HG03558 (cell line): Measurements from ENCODE around the gene OSBPL7.

Source experiments
- ATAC-seq: cut with Tn5 transposase; IDR thresholded peaks from one replicate; pipeline ENCODE4 v1.9.1; 2021; ENCODE audit warnings: moderate number of reproducible peaks; ENCODE audit not compliant: unreplicated experiment; ENCODE audit errors: extremely low read depth

Gene OSBPL7

DNA sequence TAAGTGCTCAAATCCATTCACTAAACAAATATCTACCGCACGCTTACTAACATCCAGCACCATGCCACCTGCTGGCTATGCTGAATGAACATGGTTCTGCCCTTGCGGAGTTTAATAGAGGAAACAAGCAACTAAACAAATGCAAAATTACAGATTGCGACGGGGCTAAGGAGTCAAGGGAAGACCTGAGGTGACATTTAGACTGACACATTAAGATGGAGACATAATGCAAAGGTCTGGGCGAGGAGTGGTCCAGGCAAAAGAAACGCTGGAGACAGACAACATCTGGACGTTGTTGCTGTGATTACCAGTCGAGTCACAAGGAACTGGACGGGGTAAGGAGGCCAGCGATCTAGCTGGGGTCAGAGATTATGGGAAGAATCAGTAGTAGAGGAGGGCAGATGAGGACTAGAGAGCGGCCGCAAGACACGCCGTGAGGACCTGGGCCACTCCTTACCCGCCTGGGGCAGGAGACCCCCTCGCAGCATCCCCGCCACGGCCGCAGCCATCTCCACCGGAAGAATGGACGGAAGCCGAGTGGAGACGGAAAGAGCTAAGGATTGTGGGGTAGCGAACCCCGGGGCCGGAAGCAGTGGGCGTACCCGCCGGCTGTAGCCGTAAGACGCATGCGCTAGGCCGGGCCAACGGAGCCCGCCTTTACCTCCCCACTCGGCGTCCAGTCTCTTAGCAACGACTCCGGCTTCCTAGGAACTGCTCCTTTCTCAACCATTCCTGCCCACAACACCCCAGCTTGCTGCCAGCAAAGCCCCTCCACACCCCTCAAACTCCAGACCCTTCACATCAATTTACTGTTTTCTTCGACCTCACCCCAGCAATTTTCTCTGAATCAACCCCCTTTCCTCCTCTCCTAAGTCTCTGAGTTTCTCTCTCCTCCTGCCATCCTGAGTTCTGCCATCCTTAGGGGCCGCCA lies 9.7 kb upstream of the OSBPL7 start, which contains the start of the genes LRRC46 and MRPL10:
Gene LRRC46 (plus strand): TSS at position 668 of the 931 bp plus-strand sequence. CDS start 320 bp downstream, outside the sequence.
Gene MRPL10 (minus strand): TSS at position 539 of the 931 bp plus-strand sequence. CDS start 30 bp downstream, at position 509.
- ATAC-seq = peak; percentile 58

DNA sequence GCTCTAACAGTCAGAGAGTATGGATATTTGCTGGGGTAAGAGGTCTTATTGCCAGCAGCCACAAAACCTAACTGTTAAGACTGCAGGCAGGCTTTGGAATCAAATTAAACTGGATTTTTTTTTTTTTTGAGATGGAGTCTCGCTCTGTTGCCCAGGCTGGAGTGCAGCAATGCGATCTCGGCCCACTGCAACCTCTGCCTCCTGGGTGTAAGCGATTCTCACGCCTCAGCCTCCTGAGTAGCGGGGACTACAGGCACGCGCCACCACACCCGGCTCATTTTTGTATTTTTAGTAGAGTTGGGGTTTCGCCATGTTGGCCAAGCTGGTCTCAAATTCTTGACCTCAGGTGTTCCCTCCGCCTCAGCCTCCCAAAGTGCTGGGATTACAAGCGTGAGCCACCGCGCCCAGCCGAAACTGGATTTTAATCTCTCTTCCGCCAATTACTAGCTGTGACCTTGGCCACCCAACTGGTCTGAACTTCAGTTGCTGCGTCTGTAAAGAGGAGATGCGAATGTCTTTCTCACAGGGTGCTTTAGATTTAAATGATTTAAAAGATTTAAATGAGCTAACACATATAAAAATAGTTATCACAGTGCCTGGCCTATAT lies 8.9 kb upstream of the OSBPL7 start:
- ATAC-seq = no peak

DNA sequence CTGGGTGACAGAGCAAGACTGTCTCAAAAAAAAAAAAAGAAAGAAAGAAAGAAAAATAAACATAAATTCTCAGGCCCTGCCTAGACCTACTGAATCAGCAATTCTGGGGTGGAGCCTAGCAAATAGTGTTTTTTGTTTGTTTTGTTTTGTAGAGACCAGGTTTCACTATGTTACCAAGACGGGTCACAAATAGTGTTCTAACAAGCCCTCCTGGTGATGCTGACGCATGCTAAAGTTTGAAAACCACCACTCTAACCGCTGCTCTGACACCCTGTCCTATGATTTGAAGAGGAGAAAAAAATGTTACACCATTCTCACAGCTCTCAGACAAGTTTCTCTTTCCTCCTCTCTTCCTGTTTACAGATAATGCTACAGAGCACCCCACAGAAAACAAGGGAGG lies 8.3 kb upstream of the OSBPL7 start:
- no peak for ATAC-seq

DNA sequence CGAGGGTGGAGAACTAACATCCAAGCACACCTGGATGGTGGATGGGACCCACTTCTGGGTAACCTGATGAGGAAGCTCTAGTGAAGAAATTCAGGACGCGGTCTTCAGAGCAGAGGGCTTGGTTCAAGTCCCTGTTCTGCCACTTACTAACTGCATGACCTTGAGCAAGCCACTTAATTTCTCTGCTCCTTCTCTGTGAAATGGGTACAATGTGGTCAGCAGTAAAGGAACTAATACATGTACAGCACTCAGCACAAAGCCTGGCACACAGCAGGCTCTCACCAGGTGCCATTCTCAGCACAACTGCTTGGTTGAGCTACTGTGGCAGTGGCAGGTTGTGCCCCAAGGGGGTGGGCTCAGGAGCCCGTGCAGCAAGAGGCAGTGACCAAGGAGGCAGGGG lies 1.9 kb upstream of the OSBPL7 start:
- no peak for ATAC-seq

DNA sequence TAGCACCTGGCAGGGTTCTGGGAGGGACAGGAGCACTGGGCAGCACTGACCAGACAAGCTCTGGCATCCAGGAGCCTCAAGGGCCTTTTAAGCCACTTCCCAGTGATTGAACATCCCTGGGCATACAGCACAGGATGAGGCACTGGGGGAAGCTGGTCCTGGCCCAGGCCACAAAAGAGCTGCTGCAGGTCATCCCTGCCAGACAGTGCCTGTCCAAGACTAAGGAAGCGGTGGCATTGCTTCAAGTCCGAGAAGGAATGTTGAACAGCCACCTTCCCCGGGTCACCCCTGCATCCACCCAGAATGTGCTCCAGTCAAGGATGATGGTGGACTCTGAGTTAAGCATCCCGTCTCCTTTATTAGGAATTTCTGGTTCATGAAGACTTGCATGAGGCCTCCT lies 1.2 kb upstream of the OSBPL7 start:
- ATAC-seq = no peak

DNA sequence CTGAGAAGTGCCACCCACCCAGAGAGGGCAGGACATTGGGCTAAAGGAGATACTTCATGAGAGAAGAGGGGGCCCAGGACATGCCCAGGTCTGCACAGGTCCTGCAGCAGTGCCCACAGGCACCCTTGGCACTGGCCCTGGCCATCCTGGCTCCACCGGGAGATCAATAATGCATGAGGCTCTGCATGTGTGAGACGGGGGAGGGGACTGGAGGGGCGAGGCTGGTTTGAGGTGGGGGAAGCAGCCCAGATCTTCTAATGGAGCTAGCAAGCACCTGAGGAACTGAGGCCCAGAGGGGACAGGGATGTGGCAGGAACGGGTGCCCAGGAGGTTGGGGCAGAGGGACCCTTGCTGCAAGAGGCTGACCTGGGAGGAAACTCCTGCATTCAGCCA lies 567 bp downstream of the OSBPL7 start:
- no peak for ATAC-seq

DNA sequence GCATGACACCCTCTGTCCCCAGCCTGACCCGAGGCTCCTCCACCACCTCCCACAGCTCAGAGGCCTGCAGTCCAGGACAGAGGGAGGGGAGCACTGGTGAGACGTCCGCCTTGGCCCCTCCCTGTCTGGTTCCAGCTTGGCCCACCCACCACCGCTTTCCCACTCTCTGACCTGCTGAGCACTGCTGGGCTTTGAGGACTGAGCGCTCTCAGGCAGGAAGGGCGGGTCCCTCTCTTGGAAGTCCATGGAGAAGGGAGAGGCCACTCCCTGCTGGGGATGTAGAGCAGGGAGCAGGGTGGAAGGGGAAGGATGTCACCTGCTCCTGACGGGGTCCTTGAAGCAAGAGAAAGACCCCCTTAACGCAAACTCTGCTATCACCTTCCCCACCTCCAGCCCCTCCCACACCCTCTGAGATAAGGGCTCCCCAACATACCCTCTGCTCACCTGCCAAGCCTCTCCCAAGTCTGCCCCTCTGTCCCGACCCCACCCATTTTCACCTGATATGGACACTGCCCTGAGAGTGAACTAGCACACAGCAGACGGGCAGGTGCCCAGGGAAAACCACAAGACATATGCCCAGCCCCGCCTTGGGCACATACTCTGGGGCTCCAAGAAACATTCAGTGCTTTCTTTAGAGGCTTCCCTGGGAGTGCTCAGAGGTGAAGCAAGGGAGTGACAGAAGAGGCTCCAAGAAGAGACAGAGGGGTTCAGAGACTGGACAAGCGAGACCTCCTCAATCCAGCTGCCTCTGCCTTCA lies 1.4 kb downstream of the OSBPL7 start:
- no peak for ATAC-seq

DNA sequence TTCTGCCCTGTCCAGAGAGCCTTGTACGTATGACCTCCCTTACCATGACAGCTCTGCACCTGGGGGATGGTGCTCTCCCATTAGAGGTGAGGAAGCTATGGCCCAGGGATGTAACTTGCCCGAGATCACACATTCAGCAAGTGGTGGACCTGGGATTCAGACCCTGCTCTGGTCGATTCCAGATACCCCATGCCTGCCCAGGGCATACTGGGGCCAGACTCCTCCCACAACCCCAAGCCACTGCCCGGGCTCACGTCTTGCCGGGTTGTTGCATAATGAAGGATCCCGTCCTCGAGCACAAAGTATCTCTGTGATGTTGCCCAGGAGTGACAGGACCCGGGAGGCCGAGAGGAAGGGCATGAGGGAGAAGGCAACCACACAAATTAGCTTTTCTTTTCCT lies 2.1 kb downstream of the OSBPL7 start:
- no peak for ATAC-seq

DNA sequence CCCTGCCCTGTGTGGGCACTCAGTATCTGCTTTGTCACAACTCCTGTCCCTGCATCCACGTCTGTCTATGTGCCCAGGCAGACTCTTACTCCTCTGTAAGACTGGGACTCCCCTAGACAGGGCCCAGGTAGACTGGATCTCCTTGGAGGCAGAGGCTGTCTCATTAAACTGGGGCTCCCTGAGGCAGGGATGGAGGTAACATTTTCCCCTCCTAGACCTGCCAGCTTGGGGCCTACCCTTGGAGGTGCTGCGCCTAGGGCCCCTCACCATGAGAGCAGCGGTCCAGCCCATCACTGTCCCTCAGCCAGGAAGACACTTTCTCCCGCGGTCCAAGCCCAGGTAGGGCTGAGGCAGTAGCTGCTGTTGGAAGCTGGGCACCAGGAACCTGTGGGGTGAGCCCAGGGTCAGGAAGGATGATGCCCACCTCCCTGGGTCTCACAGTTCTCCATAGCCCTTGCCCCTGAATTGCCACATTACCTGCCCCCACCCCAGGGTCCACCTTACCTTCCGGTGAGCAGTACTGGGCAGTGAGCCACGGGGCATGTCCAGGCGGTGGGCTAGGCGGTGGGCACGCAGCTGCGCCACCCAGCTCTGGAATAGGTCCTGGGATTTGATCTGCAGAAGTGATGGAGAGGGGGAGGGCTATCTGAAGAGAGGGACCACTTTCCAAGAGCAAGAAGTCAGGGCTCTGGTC lies 3.4 kb downstream of the OSBPL7 start:
- ATAC-seq = no peak

DNA sequence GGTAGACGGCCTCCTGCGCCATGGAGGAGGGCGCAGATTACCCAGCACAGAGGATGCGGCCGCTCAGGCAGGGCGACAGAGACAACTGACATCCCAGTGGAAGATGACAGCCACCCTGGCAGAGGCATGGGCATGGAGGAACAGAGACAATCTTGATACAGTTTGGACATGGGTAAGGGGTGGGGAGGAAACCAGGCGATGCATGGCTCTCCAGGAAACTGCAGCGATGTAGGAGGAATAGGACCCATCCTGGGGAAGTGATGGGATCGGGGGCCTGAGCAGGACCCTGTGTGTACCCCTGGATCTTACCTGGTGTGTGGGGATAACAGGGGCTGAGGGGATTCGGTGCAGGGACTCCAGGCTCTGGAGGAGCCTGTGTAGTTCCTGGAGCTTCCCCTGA lies 4.6 kb downstream of the OSBPL7 start:
- no peak for ATAC-seq

DNA sequence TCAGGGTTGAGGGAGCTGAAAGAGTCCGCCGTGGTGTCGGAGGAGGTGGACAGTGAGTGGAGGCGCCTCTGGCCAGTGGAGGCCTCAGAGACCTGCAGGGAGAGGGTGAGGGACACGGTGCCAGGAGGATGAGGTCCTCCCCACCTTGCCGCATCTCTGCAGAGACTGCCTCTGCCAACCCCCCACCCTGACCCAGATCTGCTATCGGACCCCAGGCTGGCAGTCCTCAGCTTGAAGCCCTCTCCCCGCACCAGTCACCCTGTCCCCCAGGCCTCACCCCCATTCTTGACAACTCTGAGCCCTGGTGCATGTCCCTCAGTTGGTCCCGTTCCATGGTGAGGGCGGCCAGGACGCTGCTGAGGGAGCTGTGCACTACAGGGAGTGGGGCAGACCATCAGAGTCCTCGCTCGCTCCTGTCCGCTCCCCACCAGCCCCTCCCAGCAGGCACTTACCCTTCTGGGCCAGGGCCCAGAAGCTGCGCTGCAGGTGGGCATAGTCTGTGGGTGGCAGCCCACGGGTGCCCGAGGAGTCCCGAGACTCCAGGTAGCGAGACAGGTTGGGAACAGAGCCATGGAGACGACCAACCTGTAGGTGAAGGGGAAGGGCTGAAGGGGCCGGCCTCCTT lies 5.4 kb downstream of the OSBPL7 start:
- no peak for ATAC-seq

DNA sequence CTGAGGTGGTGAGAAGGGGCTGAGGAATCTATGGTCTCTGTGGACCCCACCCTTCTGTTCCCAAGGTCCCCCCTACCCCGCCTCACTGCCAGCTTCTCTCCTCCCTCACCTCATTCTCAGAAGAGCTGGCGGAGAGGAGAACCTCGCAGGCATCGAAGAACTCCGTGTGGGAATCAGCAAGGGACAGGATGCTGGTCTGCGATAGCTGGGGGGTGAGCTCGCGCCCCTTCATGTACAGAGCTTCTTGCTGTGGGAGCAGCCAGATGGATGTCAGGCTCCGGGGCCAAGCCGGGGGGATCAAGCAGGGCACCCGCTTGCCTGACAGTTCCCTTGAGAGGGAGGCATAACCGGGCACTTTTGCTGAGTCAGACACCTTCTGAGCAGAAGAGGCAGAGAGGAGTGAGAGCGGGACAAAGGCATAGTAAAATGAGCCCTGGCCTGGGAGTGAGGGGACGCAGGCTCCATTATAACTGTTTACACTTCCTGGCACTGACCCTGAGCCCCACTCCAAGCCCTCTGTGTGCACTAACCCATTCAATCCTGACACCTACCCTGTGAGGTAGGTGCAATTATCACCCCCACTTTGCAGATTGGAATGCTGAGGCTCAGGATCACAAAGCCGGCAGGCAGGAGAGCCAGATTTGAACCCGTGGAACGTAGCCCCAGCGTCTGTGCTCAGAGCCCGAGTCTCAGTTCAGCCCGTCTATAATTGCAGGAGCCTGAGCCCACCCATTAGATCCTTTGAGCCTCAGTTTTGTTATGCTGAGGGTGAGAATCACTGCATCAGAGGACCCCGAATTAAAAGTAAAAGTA lies 6.3 kb downstream of the OSBPL7 start:
- no peak for ATAC-seq

DNA sequence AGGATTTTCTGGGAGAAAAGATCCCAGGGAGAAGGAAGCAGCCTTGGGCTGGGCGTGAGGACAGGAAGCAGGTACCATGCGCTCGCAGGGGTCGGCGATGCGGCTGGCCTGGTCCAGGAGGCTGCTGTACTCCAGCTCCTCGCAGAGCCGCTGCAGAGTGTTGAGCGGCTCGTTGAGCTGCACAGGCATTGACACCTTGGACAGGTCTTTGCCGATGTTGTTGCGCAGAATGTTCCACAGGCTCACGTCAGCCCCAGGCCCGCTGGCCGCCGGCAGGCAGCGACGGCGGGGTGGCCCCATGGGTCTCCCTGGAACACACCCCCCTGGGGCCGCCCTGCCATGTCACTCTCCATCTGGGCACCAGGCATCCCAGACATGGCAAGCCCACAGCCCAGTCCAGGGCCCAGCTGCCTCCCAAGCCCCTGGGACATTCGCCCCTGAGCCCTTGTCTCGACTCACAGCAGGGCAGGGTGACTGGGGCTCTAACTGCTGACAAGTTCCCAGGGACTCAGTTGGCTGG lies 8.0 kb downstream of the OSBPL7 start:
- ATAC-seq = no peak

DNA sequence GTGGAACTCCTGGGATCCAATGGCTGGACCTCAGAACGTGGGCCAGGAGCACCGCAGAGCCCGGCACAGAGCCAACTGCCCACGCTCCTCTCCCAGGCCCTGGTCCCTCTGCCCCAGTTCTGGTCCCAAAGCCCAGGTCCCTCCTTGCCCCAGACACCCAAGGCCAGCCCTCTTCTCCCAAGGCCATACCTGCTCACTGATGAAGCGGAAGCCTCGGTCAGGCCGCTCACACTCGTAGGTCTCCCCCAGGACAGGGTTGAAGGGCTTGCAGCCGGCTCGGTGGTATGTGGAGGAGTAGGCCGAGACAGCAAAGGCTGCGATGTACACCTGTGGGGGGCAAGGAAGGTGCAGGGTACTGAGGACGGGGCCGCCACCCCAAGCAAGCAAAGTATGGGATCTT lies 8.5 kb downstream of the OSBPL7 start:
- ATAC-seq = no peak

DNA sequence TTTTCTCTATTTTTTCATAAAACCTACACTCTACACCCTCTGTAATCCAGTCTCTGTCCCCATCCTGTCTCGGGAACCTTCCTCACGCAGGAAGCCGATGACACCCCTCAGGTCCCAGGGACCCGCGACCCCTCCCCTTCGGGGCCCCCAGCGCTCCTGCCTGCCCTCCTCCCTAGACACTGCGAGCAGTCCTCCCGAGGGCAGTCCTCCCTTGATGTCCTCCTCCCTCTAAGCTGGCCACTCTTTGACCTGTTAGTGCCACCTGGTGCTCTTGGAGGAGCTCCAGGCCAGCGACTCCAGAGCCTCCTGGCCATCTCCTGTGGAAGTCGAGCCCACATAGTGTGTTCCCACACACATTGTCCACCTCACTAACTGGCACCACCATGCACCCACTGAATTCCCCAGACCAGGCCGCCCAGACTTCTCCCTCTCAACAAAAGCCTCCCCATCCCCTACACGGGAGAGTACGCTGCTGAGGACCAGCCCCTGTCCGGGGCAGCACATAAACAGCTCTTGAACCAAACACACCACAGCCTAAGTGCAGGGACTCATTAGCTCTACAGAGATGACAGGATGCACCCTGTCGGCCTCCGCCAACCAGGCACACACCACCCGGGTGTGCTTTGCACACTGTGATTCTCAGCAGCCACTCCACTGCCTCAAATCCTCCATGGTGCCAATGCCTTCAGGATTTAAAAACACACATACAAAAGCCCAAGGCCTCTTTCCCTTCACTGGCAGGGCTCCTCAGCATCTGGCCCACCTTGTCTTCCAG lies 9.3 kb downstream of the OSBPL7 start:
- ATAC-seq = no peak

DNA sequence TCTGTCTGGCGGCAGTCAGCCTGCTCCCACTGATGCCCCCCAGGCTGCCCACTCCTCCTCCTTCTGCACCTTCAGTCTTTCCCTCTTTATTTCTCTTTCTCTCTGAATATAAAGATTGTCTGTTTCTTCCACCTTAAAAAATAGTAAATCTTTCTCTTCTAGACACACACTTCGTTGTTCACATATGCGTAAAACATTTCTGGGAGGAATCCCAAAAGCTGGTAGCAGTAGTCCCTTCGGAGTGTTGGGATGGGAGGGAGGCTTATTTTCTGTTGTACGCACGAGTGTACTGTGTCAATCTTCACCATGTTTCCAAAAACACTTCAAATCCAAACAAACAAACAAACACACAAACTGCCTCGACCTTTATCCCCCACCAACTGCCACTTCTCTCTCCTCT lies 9.9 kb downstream of the OSBPL7 start:
- ATAC-seq = no peak

DNA sequence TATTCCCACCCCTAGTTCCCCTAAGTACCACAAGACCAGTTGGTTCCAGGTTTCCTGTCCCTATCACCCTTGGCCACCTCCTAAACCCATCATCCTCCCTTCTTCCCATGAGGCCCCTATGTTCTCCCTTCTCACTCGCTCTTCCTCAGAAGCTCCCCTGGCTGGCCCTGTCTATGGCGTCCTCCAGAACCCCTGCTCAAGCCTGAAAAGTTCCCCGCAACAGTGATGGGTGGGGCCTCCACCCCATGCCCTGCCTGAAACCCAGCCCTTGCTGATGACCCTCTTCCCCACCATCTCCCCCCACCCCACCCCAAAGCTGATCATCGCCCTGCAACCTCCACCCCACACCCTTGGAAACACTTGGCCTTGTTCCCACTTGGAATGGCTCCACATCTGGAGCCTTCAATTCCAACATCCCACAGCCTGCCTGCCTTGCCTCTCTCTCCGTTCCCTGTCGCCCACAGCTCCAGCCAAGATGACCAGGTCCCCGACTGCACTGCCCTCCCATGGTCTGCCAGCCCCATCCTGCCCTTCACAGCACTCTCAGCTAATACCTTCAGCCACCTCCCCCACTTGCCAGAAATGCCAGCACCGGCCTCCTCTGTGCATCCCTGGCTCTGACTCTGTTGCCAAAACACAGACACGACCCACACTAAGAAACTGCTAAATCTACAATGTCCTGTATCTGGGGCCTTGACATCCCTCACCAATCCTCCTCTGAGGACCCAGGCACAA lies 10.5 kb downstream of the OSBPL7 start:
- no peak for ATAC-seq
